NCI-H82 treated with DMSO at 0.1 percent for 48 hours (cell line): Measurements from ENCODE around the gene CCDC137.
"Not testable (repeated sequence)": the region's sequence is repeated elsewhere in the genome, so short reads cannot be mapped to it uniquely, and the experiment has no call there.

ENCODE experiments used
- DNase-seq: peaks from one replicate; lab custom pipeline; 2025; ENCODE audit not compliant: unreplicated experiment; lab: John Stamatoyannopoulos, UW

Gene CCDC137, protein sequence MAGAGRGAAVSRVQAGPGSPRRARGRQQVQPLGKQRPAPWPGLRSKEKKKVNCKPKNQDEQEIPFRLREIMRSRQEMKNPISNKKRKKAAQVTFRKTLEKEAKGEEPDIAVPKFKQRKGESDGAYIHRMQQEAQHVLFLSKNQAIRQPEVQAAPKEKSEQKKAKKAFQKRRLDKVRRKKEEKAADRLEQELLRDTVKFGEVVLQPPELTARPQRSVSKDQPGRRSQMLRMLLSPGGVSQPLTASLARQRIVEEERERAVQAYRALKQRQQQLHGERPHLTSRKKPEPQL

DNA sequence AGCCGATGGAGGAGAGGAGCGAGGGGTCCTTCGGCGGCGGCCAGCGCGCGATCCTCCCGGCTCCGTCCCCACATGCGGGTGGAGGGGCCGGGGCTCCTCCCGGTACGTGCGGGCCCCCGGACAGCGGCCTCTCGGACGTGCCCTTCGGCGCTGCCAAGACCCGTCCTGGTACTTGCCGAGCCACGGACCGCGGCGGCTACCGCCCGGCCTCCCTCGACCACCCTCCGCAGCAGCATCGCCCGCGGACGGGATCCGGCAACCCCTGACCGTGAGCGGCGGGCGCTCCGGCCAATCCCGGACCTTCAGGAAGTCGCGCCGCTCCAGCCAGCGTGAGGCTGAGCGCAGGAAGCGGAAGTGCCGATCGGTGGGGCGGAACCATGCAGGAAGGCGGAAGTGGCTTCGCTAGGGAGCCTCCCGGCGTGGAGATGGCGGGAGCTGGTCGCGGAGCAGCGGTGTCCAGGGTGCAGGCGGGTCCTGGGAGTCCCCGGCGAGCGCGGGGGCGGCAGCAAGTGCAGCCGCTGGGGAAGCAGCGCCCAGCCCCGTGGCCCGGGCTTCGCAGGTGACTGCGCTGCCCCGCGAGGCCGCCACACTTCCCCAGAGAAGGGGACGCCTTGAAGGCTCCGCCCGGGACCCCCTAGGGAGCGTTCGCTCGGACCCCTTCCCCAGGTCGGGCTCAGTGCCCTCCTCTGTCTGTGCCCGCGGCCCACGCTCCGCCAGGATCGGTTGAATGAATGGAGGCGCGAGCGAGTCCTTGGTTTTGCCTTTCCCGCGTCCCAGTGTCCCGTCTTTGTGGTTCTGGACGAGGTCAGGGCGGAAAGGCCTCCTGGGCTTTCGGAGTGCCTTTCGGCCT is at the start of gene CCDC137, which contains the start of gene OXLD1:
CCDC137 (plus strand) TSS at position 396 of the 850 bp plus-strand sequence; CDS start at position 426, 30 bp downstream.
OXLD1 (minus strand) TSS at position 264 of the 850 bp plus-strand sequence; CDS start at position 236, 28 bp downstream.
- DNase-seq = peak; percentile 89

- DNase-seq = no peak
Observed at GRCh38 chr17:81616877-81617276, 49.7 kb upstream of the CCDC137 start.

DNA sequence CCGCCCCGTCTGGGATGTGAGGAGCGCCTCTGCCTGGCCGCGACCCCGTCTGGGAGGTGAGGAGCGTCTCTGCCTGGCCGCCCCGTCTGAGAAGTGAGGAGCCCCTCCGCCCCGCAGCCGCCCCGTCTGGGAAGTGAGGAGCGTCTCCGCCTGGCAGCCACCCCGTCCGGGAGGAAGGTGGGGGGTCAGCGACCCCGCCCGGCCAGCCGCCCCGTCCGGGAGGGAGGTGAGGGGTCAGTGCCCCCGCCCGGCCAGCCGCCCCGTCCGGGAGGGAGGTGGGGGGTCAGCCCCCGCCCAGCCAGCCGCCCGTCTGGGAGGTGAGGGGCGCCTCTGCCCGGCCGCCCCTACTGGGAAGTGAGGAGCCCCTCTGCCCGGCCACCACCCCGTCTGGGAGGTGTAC is 48.2 kb upstream of the CCDC137 start:
- DNase-seq = not testable (repeated sequence)

DNA sequence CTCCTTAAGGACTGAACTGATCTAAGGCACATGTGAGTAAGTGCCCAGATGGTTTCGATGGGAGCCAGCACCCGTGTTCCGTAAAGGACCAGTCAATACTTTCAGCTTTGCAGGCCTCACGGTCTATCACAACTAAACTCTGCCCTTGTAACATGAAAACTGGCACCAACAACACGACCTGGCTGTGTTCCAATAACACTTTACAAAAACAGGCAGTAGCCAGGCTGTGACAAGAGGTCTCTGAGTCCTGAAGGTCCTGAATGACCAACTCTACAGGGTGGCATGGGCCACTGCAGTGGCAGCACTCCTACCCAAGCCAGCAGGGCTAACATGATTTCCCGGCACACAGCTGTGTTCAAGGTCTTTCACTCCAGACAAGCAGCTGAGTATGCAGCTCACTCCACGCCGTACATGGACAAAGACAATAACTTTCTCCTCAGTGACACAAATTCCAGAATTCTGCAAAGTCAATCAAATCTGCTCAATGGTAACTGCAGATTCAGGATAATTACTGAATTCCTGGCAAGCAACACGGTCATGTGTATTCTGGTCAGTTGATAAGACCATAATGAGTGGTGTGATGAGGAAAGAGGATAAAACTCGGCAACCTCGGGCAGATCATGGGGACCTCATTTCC is 44.9 kb upstream of the CCDC137 start:
- no peak for DNase-seq

- DNase-seq = no peak
Observed at GRCh38 chr17:81630274-81630673, 36.3 kb upstream of the CCDC137 start.

- no peak for DNase-seq
Observed at GRCh38 chr17:81631482-81631881, 35.1 kb upstream of the CCDC137 start.

- no peak for DNase-seq
Observed at GRCh38 chr17:81635431-81635830, 31.1 kb upstream of the CCDC137 start.

DNA sequence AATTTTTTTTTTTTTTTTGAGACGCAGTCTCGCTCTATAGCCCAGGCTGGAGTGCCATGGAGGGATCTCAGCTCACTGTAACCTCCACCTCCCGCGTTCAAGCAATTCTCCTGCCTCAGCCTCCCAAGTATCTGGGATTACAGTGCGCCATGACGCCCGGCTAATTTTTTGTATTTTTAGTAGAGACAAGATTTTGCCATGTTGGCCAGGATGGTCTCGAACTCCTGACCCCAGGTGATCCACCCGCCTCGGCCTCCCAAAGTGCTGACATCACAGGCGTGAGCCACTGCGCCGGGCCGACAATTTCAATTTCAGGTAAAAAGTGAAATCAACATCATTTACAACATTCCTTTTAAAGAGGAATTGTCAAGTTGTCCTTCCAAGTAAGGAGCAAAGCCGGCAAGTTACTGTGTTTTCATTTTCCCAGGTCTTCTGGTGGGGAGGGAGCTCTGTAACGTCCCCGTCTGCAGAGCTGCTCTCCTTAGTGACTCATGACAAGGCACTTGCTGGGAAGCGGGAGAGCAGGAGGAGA is 30.5 kb upstream of the CCDC137 start:
- DNase-seq = no peak

GRCh38 chr17:81636505-81637288 is 29.8 kb upstream of the CCDC137 start, which contains the start of the genes NPLOC4 and TSPAN10:
Gene NPLOC4, minus strand, starts transcription at chr17:81637112. Its CDS starts 182 bp downstream, at chr17:81636930.
Gene TSPAN10, plus strand, starts transcription at chr17:81637196. Its CDS starts 5,217 bp downstream, at chr17:81642413.
- DNase-seq = peak; percentile 70

- no peak for DNase-seq
Observed at GRCh38 chr17:81638683-81639082, 27.9 kb upstream of the CCDC137 start.

- no peak for DNase-seq
Observed at GRCh38 chr17:81640011-81640410, 26.5 kb upstream of the CCDC137 start.

- no peak for DNase-seq
Observed at GRCh38 chr17:81641825-81642489, 24.6 kb upstream of the CCDC137 start.

DNA sequence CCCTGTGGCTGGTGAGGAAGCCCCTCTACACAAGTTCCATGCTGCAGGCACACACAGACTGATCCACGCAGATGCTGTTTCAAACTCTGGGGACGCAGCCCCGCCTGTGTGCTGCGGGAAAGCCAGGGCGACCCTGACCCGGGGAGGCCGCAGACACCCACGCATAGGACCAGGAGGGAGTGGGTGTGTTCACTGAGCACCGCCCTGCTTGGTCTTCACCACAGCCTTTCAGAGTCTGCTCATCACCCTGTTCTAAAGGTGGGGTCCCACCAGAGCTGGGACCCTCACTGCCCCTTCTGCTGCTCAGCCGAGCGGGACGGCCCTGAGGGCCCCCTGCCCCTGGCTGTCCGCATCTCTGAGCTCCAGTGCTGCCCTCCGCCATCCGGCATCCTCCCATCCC is 22.0 kb upstream of the CCDC137 start:
- DNase-seq = no peak

GRCh38 chr17:81644976-81645952 is 21.3 kb upstream of the CCDC137 start:
- no peak for DNase-seq

DNA sequence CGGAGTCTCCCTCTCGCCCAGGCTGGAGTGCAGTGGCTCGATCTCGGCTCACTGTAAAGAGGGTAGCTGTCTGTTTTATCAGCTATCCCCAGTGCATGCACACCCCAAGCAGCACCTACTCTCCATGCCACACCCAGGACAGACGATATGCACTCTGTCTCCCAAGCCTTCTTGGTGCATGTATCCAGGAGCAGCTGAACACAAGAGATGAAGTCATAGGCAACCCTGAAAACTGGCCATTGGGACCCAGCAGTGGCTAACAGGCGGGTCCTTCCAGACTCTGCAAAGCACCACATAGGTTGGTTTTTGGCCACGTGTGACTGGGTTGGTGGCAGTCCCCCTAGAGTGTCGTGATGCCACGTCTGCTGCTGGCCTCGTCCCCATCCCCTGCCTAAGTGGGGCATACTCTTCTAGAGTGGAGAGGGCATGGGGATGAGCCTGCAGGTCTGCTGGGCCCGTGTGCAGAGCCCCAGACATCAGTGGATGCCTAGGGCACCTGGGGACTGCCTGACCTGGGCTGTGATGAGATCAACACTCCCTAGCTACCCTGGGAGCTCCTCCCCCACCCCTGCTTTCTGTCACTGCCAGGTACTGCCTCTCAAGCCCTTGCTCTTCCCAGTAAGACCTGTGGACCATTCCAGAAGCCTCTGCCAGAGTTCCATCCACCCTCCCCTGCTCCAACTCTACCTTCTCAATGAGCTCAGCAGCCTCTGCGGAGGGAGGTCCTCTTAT is 19.5 kb upstream of the CCDC137 start:
- DNase-seq = no peak

GRCh38 chr17:81647640-81648012 is 18.9 kb upstream of the CCDC137 start:
- no peak for DNase-seq

DNA sequence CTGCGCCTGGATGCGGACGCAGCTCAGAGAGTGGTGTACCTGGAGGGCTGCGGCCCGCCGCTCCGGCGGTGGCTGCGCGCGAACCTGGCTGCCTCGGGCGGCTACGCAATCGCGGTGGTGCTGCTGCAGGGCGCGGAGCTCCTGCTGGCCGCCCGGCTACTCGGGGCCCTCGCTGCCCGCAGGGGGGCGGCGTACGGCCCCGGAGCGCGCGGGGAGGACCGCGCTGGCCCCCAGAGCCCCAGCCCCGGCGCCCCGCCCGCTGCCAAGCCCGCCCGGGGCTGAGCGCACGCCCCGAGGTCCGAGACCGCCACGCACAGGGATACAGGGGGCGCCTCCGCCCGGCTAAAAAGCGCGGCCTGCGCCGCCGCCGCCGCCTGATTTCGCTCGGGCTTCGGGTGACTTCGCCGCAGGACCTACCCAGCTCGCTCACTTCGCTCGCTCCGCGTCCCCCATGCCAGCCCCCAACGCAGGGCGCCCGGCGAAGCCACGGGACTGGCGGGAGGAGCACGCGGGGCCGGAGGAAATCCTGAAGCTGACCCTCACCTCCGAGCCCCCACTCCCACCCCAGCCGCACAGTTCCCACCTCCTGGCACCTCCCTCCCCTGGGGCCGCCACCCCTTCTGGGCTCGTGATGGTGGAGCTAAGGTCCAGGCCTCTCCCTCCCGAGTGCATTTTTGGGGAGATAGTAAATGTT is 18.4 kb upstream of the CCDC137 start:
- DNase-seq = no peak
